OCI-LY7 (cell line): ENCODE measurements around the gene FHOD3.

Experiments
- EZH2phosphoT487 ChIP-seq: fragments of 200-600 bp; sonication (generic); IDR thresholded peaks from 2 replicates; pipeline ENCODE4 v1.6.1; 2018; ENCODE audit warnings: low read depth, borderline replicate concordance, mild to moderate bottlenecking, mixed run types, antibody characterized with exemption, low read length, moderate library complexity, mixed read lengths
- TF ChIP-seq, protein P1 (sequence below): fragments of 200-600 bp; sonication (generic); conservative IDR thresholded peaks from 2 replicates; pipeline ENCODE4 v1.5.1; 2014; ENCODE audit warnings: mild to moderate bottlenecking, antibody characterized with exemption, low read length, moderate library complexity, mixed read lengths

- no peak for TF ChIP-seq EZH2phosphoT487
- TF ChIP-seq, protein P1, sequence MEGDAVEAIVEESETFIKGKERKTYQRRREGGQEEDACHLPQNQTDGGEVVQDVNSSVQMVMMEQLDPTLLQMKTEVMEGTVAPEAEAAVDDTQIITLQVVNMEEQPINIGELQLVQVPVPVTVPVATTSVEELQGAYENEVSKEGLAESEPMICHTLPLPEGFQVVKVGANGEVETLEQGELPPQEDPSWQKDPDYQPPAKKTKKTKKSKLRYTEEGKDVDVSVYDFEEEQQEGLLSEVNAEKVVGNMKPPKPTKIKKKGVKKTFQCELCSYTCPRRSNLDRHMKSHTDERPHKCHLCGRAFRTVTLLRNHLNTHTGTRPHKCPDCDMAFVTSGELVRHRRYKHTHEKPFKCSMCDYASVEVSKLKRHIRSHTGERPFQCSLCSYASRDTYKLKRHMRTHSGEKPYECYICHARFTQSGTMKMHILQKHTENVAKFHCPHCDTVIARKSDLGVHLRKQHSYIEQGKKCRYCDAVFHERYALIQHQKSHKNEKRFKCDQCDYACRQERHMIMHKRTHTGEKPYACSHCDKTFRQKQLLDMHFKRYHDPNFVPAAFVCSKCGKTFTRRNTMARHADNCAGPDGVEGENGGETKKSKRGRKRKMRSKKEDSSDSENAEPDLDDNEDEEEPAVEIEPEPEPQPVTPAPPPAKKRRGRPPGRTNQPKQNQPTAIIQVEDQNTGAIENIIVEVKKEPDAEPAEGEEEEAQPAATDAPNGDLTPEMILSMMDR, result no peak
These were observed 13.2 kb upstream of the FHOD3 start for GRCh38 chr18:36284268-36284667.
